Measurements from ENCODE around the gene SLBP. TPM values are rescaled to one million over a fixed set of nuclear protein-coding genes. Genes with fewer than 3 reads are reported as not detected.

Gene SLBP
- total RNA-seq, 6 experiments from 2014 or later: 13.1 to 30.8 (median 14.7) TPM

DNA sequence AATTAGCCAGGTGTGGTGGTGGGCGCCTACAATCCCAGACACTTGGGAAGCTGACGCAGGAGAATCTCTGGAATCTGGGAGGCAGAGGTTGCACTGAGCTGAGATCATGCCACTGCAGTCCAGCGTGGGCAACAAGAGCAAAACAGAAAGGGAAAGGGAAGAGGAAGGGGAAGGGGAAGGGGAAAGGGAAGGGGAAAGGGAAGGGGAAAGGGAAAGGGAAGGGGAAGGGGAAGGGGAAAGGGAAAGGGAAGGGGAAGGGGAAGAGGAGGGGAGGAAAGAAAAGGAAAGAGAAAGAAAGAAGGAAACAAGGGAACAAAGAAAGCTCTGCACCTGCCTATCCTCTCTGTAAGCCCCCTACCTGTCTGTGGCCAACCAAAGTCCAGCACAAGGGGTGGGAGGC lies 63.2 kb downstream of the SLBP start:
- DNase-seq: no peak
- H3K27ac ChIP-seq: no peak overlapping the region
- no peaks in the 10 kb centered on the region for H3K27me3 ChIP-seq
- H3K9me3 ChIP-seq: no peaks in the 10 kb centered on the region
- intact Hi-C loops (cut with DNase I): no loop called here
- 72% methylated on average over 3 of the region's 3 CpGs for WGBS (ENCODE audit: insufficient coverage, low coverage, low lambda C conversion rate, missing lambda C conversion rate)
- TF ChIP-seq, protein P1, sequence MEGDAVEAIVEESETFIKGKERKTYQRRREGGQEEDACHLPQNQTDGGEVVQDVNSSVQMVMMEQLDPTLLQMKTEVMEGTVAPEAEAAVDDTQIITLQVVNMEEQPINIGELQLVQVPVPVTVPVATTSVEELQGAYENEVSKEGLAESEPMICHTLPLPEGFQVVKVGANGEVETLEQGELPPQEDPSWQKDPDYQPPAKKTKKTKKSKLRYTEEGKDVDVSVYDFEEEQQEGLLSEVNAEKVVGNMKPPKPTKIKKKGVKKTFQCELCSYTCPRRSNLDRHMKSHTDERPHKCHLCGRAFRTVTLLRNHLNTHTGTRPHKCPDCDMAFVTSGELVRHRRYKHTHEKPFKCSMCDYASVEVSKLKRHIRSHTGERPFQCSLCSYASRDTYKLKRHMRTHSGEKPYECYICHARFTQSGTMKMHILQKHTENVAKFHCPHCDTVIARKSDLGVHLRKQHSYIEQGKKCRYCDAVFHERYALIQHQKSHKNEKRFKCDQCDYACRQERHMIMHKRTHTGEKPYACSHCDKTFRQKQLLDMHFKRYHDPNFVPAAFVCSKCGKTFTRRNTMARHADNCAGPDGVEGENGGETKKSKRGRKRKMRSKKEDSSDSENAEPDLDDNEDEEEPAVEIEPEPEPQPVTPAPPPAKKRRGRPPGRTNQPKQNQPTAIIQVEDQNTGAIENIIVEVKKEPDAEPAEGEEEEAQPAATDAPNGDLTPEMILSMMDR (IDR thresholded peaks at IDR 0.05): no peak
- no peak for TF ChIP-seq POLR2A (IDR thresholded peaks at IDR 0.05)
- no peak overlapping the region for H3K4me3 ChIP-seq
- ATAC-seq: no peak
- no peaks in the 10 kb centered on the region for H3K36me3 ChIP-seq
- H3K4me1 ChIP-seq: no peaks in the 10 kb centered on the region

DNA sequence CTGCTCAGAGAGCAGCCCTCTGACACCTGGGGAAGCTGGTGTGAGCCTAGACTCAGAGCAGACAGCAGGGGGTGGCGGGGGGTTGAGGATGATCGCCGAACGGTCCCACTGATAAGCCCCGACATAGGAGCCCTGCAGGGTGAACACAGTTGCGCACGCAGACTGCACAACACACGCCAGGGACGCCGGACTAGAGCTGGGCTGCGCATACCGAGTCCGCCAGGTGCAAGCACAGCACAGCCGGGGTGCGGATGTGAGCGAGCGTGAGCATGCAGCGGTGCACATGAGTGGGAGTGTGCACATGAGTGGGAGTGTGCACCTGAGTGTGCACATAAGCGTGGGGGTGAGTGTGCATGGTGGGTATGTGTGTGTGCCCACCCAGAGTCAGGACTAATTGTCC lies 64.7 kb downstream of the SLBP start:
- no peak for ATAC-seq

DNA sequence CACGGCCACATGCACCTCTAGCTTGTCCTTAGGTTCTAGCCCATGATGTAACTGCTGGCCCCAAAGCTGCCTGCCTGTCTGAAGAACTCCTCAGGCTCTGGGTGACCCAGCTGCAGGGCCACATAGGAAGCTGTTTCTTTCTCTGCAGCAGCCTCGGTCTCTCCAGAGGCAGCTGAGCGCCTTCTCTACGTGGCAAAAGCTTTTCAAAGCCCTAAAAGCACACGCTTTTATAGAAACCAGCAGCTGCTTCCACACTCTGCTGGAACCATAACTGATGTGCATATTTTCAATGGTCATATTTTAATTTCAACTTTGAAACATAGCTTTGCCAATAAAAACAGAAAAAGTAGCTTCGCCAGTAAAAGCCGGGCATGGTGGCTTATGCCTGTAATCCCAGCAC lies 65.4 kb downstream of the SLBP start:
- Histone ChIP-seq H3K27me3 (no peaks in the 10 kb centered on the region), H3K27ac (no peak overlapping the region), H3K4me1 (no peaks in the 10 kb centered on the region), H3K9me3 (no peaks in the 10 kb centered on the region), H3K4me3 (no peak overlapping the region), H3K36me3 (no peaks in the 10 kb centered on the region)
- TF ChIP-seq, protein P1 (IDR thresholded peaks at IDR 0.05): no peak
- no peak for TF ChIP-seq POLR2A (IDR thresholded peaks at IDR 0.05)
- DNase-seq (no peak), ATAC-seq (no peak)
- intact Hi-C loops (cut with DNase I): no loop called here
- WGBS (ENCODE audit: insufficient coverage, low coverage, low lambda C conversion rate, missing lambda C conversion rate): 84% methylated on average over 3 of the region's 7 CpGs

More for the DNA sequence above, 64.7 kb downstream of the SLBP start:
- no peak for DNase-seq
- Histone ChIP-seq H3K4me1 (no peaks in the 10 kb centered on the region), H3K36me3 (no peaks in the 10 kb centered on the region), H3K4me3 (no peak overlapping the region), H3K27me3 (no peaks in the 10 kb centered on the region), H3K9me3 (no peaks in the 10 kb centered on the region), H3K27ac (no peak overlapping the region)
- intact Hi-C loops (cut with DNase I): no loop called here
- 86% methylated on average over 14 of the region's 19 CpGs for WGBS (ENCODE audit: insufficient coverage, low coverage, low lambda C conversion rate, missing lambda C conversion rate)
- TF ChIP-seq, protein P1 (IDR thresholded peaks at IDR 0.05): no peak
- no peak for TF ChIP-seq POLR2A (IDR thresholded peaks at IDR 0.05)

DNA sequence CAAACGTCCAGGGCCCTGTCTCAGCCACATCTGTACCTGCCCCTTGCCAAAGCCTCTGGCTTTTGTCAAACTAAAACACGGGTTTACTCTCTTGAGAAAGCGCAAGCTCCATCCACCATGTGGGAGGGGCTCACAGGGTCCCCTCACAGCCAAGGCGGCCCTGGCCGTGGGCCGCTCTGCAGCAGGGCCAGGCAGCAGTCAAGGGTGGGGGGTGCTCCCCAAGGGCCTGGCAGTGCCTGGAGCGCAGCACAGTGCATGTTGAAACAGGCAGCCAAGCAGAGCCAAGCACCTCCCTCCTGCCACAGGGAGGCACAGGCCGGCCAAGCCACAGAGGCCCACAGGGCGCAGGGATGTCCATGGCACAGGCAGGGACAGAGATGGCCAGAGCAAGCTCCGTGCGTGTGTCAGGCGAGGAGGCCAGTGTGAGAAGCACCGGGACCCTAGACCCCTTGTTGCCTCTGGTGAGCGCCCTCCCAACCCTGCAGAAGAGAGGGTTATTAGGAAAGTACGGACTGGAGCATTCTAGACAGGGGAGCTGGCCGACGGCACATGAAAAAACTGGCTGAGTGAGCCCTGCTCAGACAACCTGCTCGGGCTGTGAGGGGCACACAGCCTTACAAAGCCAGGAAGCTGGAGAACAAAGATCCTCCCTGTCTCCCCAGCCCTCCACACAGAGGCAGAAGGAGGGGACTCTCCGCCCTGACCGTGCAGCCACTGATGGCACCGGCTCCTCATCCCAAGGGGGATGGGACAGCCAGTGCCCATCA lies 67.0 kb downstream of the SLBP start:
- ATAC-seq (no peak), DNase-seq (no peak)
- Histone ChIP-seq H3K9me3 (no peaks in the 10 kb centered on the region), H3K36me3 (no peaks in the 10 kb centered on the region), H3K4me1 (no peaks in the 10 kb centered on the region), H3K27me3 (no peaks in the 10 kb centered on the region), H3K27ac (no peak overlapping the region), H3K4me3 (no peak overlapping the region)
- TF ChIP-seq, protein P1 (IDR thresholded peaks at IDR 0.05): no peak
- no peak for TF ChIP-seq POLR2A (IDR thresholded peaks at IDR 0.05)
- WGBS (ENCODE audit: insufficient coverage, low coverage, low lambda C conversion rate, missing lambda C conversion rate): 81% methylated on average over 4 of the region's 21 CpGs
- intact Hi-C loops (cut with DNase I): no loop called here
